ENCODE results near the gene IGSF23.

DNA sequence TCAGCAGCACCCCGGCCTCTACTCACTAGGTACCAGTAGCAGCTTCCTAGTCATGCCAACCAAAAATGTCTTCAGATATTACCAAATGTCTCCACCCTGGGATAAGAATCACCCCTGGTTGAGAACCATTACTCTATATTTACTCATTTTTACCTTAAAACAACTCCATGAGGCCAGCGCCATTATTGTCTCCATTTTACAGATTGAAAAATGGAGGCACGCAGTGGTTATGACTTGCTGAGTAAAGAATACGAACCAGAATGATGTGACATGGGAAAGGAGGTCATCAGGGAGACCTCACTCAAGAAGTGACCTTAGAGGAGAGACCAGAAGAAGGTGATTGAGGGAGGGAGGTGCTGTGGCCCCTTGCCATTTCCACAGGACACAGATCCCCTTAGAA is 60.1 kb downstream of the IGSF23 start:
- no peak for TF ChIP-seq POLR2AphosphoS5 (IDR thresholded peaks at IDR 0.05)
- TF ChIP-seq, protein P1, sequence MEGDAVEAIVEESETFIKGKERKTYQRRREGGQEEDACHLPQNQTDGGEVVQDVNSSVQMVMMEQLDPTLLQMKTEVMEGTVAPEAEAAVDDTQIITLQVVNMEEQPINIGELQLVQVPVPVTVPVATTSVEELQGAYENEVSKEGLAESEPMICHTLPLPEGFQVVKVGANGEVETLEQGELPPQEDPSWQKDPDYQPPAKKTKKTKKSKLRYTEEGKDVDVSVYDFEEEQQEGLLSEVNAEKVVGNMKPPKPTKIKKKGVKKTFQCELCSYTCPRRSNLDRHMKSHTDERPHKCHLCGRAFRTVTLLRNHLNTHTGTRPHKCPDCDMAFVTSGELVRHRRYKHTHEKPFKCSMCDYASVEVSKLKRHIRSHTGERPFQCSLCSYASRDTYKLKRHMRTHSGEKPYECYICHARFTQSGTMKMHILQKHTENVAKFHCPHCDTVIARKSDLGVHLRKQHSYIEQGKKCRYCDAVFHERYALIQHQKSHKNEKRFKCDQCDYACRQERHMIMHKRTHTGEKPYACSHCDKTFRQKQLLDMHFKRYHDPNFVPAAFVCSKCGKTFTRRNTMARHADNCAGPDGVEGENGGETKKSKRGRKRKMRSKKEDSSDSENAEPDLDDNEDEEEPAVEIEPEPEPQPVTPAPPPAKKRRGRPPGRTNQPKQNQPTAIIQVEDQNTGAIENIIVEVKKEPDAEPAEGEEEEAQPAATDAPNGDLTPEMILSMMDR (IDR thresholded peaks at IDR 0.05), result no peak

All from upper lobe of left lung (tissue), 4 donors.